ENCODE results near the gene CRYBB1. TPM values are rescaled to one million over a fixed set of nuclear protein-coding genes. Genes with fewer than 3 reads are reported as not detected.

The CRYBB1 gene
- total RNA-seq, 2 donors from 2014 or later: 0.33 to 1.7 TPM

- H3K27me3 ChIP-seq (ENCODE audit: control insufficient read depth, insufficient read depth, low read length, poor library complexity, severe bottlenecking): no peaks in the 10 kb centered on the region
- peak; percentile 38 for TF ChIP-seq CTCF (conservative IDR thresholded peaks at IDR 0.05)
- H3K9me3 ChIP-seq (ENCODE audit: control insufficient read depth, low read length): no peaks in the 10 kb centered on the region
- 63 to 79% methylated on average over 1 of the region's 1 CpG for WGBS, 2 experiments (ENCODE audit: insufficient coverage in 1 of 2, insufficient read length in 1 of 2)
- H3K9ac ChIP-seq (ENCODE audit: extremely low read depth, low read length, poor library complexity, severe bottlenecking): no peak overlapping the region
- no peak for DNase-seq
- H3K9me3 Mint-ChIP-seq: no peaks in the 10 kb centered on the region
- H3K36me3 Mint-ChIP-seq (ENCODE audit: low read depth): no peaks in the 10 kb centered on the region
- H3K27me3 Mint-ChIP-seq (ENCODE audit: insufficient read depth): no peaks in the 10 kb centered on the region
- no peaks in the 10 kb centered on the region for H3K36me3 ChIP-seq (ENCODE audit: control insufficient read depth, insufficient read depth, low read length)
- H3K4me3 Mint-ChIP-seq: no peak overlapping the region
- no peak overlapping the region for H3K27ac ChIP-seq (ENCODE audit: low read depth, low read length)
- no peaks in the 10 kb centered on the region for H3K4me1 ChIP-seq (ENCODE audit: control insufficient read depth, insufficient read depth, low read length)
- no peak overlapping the region for H3K4me3 ChIP-seq (ENCODE audit: low read length)
- no peak overlapping the region for H3K27ac Mint-ChIP-seq
- peaks cover 28% of the 10 kb centered on the region for H3K4me1 Mint-ChIP-seq
Measured at GRCh38 chr22:26604368-26604767, 13.5 kb downstream of the CRYBB1 start.

- no peak for DNase-seq
- no peak for TF ChIP-seq CTCF (conservative IDR thresholded peaks at IDR 0.05)
- Mint-ChIP-seq H3K27me3 (ENCODE audit: insufficient read depth) (no peaks in the 10 kb centered on the region), H3K36me3 (ENCODE audit: low read depth) (no peaks in the 10 kb centered on the region), H3K4me1 (peaks cover 15% of the 10 kb centered on the region), H3K4me3 (no peak overlapping the region), H3K9me3 (no peaks in the 10 kb centered on the region), H3K27ac (peak overlapping the region; percentile 65)
- Histone ChIP-seq H3K9me3 (ENCODE audit: control insufficient read depth, low read length) (no peaks in the 10 kb centered on the region), H3K9ac (ENCODE audit: extremely low read depth, low read length, poor library complexity, severe bottlenecking) (no peak overlapping the region), H3K4me3 (ENCODE audit: low read length) (no peak overlapping the region), H3K36me3 (ENCODE audit: control insufficient read depth, insufficient read depth, low read length) (no peaks in the 10 kb centered on the region), H3K27ac (ENCODE audit: low read depth, low read length) (no peak overlapping the region), H3K27me3 (ENCODE audit: control insufficient read depth, insufficient read depth, low read length, poor library complexity, severe bottlenecking) (no peaks in the 10 kb centered on the region), H3K4me1 (ENCODE audit: control insufficient read depth, insufficient read depth, low read length) (no peaks in the 10 kb centered on the region)
- 94 to 99% methylated on average over 4 of the region's 4 CpGs for WGBS, 2 experiments (ENCODE audit: insufficient coverage in 1 of 2, insufficient read length in 1 of 2)
Measured at GRCh38 chr22:26602127-26602526, 15.7 kb downstream of the CRYBB1 start.

- no peaks in the 10 kb centered on the region for H3K36me3 Mint-ChIP-seq (ENCODE audit: low read depth)
- H3K4me1 ChIP-seq (ENCODE audit: control insufficient read depth, insufficient read depth, low read length): no peaks in the 10 kb centered on the region
- no peaks in the 10 kb centered on the region for H3K9me3 ChIP-seq (ENCODE audit: control insufficient read depth, low read length)
- H3K27me3 Mint-ChIP-seq (ENCODE audit: insufficient read depth): no peaks in the 10 kb centered on the region
- H3K4me1 Mint-ChIP-seq: peaks cover 15% of the 10 kb centered on the region
- H3K9ac ChIP-seq (ENCODE audit: extremely low read depth, low read length, poor library complexity, severe bottlenecking): no peak overlapping the region
- no peak overlapping the region for H3K4me3 Mint-ChIP-seq
- H3K4me3 ChIP-seq (ENCODE audit: low read length): no peak overlapping the region
- no peaks in the 10 kb centered on the region for H3K36me3 ChIP-seq (ENCODE audit: control insufficient read depth, insufficient read depth, low read length)
- H3K27ac ChIP-seq (ENCODE audit: low read depth, low read length): no peak overlapping the region
- DNase-seq: no peak
- 87 to 92% methylated on average over 2 to 12 of the region's 12 CpGs for WGBS, 2 experiments (ENCODE audit: insufficient coverage in 1 of 2, insufficient read length in 1 of 2)
- TF ChIP-seq CTCF (conservative IDR thresholded peaks at IDR 0.05): no peak
- peak overlapping the region; percentile 65 for H3K27ac Mint-ChIP-seq
- no peaks in the 10 kb centered on the region for H3K27me3 ChIP-seq (ENCODE audit: control insufficient read depth, insufficient read depth, low read length, poor library complexity, severe bottlenecking)
- H3K9me3 Mint-ChIP-seq: no peaks in the 10 kb centered on the region
Measured at GRCh38 chr22:26601726-26602125, 16.1 kb downstream of the CRYBB1 start.

All from endodermal cell (in vitro differentiated cells).